Measurements from ENCODE around the gene PANX1.

Gene PANX1

DNA sequence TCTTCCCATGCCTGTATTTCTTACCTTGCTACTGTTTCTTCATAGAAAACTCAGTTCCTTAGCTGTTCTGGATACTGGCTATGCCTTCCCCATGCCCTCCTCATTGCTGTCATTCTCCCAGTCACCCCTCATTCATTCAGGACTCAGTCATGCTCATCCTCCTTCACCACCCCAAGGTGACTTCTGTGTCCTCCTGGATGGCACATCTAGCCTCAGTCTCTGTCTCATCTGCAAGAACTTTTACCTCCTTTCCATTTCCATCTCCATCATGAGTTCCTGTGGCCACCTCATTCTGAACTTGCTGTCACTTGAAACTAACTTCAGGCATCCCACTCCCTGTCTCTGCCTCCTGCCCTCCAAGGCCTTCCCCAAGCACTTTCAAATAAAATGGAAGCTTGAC, 42.3 kb downstream of the PANX1 start:
- in situ Hi-C loops (cut with MboI; ENCODE audit: low pct_unique_long_range_greater_than_20kb, low sequenced_read_pairs, unreplicated experiment): loop anchor here (10.0 kb wide), 1 partner anchor 334 kb away; no protein-coding TSS in a partner anchor
- DNase-seq (ENCODE audit: low spot score): no peak
- TF ChIP-seq, protein P1, sequence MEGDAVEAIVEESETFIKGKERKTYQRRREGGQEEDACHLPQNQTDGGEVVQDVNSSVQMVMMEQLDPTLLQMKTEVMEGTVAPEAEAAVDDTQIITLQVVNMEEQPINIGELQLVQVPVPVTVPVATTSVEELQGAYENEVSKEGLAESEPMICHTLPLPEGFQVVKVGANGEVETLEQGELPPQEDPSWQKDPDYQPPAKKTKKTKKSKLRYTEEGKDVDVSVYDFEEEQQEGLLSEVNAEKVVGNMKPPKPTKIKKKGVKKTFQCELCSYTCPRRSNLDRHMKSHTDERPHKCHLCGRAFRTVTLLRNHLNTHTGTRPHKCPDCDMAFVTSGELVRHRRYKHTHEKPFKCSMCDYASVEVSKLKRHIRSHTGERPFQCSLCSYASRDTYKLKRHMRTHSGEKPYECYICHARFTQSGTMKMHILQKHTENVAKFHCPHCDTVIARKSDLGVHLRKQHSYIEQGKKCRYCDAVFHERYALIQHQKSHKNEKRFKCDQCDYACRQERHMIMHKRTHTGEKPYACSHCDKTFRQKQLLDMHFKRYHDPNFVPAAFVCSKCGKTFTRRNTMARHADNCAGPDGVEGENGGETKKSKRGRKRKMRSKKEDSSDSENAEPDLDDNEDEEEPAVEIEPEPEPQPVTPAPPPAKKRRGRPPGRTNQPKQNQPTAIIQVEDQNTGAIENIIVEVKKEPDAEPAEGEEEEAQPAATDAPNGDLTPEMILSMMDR (IDR thresholded peaks at IDR 0.05; ENCODE audit: extremely low read depth, insufficient read depth, missing control alignments): no peak

DNA sequence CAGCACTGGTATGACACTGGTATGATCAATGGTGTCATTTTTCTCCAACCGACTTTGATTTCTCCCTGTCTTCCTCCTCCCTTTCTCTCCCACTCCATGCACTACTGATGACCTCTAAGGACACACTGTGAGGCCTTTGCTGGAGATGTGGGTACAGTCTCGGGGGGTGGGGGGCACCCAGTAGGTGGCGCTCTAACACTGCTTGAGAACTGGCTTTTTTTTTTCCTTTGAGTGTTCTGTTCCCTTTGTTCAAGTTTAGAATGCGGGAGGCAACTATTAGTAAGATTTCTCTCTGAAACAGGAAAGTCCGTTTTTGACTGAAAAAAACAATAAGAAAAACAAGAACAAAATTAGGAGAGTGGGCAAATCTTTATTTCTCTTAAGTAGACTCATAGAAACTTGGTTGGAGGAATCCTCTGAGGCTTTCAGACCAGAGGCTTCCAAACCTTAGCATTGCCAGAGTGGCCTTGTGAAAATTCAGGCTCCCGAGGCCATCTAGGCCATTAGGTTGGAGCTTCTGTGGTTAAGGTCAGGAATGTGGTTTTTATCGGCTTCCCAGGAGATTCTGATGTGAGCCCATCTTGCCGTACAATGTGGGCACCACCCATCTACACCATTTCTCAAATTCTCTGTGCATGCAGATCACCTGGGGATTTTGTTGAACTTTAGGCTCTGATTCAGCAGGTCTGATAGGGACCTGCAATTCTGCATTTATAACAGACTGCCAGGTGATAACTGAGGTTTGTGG, 43.2 kb downstream of the PANX1 start:
- in situ Hi-C loops (cut with MboI; ENCODE audit: low pct_unique_long_range_greater_than_20kb, low sequenced_read_pairs, unreplicated experiment): loop anchor here (10.0 kb wide), 1 partner anchor 333 kb away; no protein-coding TSS in a partner anchor
- peak; percentile 36 for DNase-seq (ENCODE audit: low spot score)
- TF ChIP-seq, protein P1 (IDR thresholded peaks at IDR 0.05; ENCODE audit: extremely low read depth, insufficient read depth, missing control alignments): peak; percentile 82

- DNase-seq (ENCODE audit: low spot score): no peak
- in situ Hi-C loops (cut with MboI; ENCODE audit: low pct_unique_long_range_greater_than_20kb, low sequenced_read_pairs, unreplicated experiment): loop anchor here (10.0 kb wide), 1 partner anchor 329 kb away; no protein-coding TSS in a partner anchor
- TF ChIP-seq, protein P1 (IDR thresholded peaks at IDR 0.05; ENCODE audit: extremely low read depth, insufficient read depth, missing control alignments): no peak
Measured at GRCh38 chr11:94175535-94175934, 46.9 kb downstream of the PANX1 start.

DNA sequence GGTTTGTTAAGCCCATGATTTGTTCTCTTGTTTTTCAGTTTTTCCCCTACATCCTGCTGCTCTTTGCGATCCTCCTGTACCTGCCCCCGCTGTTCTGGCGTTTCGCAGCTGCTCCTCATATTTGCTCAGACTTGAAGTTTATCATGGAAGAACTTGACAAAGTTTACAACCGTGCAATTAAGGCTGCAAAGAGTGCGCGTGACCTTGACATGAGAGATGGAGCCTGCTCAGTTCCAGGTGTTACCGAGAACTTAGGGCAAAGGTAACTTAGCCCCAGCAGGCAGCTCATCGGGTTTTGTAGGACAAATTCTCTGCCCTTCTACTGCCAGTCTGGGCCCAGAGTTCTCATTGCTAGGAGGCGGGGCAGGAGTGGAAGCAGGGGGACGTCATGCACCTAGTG, 49.7 kb downstream of the PANX1 start:
- no peak for DNase-seq (ENCODE audit: low spot score)
- in situ Hi-C loops (cut with MboI; ENCODE audit: low pct_unique_long_range_greater_than_20kb, low sequenced_read_pairs, unreplicated experiment): loop anchor here (10.0 kb wide), 1 partner anchor 326 kb away; no protein-coding TSS in a partner anchor
- TF ChIP-seq, protein P1 (IDR thresholded peaks at IDR 0.05; ENCODE audit: extremely low read depth, insufficient read depth, missing control alignments): no peak

- in situ Hi-C loops (cut with MboI; ENCODE audit: low pct_unique_long_range_greater_than_20kb, low sequenced_read_pairs, unreplicated experiment): loop anchor here (10.0 kb wide), 1 partner anchor 325 kb away; no protein-coding TSS in a partner anchor
- DNase-seq (ENCODE audit: low spot score): no peak
- TF ChIP-seq, protein P1 (IDR thresholded peaks at IDR 0.05; ENCODE audit: extremely low read depth, insufficient read depth, missing control alignments): no peak
Measured at GRCh38 chr11:94179696-94180095, 51.1 kb downstream of the PANX1 start.

GRCh38 chr11:94181526-94181925, 52.9 kb downstream of the PANX1 start:
- in situ Hi-C loops (cut with MboI; ENCODE audit: low pct_unique_long_range_greater_than_20kb, low sequenced_read_pairs, unreplicated experiment): no loop called here
- no peak for DNase-seq (ENCODE audit: low spot score)
- TF ChIP-seq, protein P1 (IDR thresholded peaks at IDR 0.05; ENCODE audit: extremely low read depth, insufficient read depth, missing control alignments): no peak
